Measurements from ENCODE around the gene LRRC59.

GRCh38 chr17:50372222-50372757 lies 25.0 kb downstream of the LRRC59 start:
- TF ChIP-seq ZFP3 (CRISPR knock-in tag; IDR thresholded peaks at IDR 0.05) (no peak), OSR1 (CRISPR knock-in tag; IDR thresholded peaks at IDR 0.05) (no peak), TOX (CRISPR knock-in tag; IDR thresholded peaks at IDR 0.05; ENCODE audit: borderline replicate concordance) (no peak), CSDC2 (CRISPR knock-in tag; IDR thresholded peaks at IDR 0.05) (no peak), CREB5 (CRISPR knock-in tag; IDR thresholded peaks at IDR 0.05; ENCODE audit: low read depth) (no peak), RARB (CRISPR knock-in tag; IDR thresholded peaks at IDR 0.05) (no peak)
